Stimulated activated naive CD4-positive, alpha-beta T cell (primary cell): ENCODE measurements around the gene FBLN1.
"Not testable (repeated sequence)": the region's sequence is repeated elsewhere in the genome, so short reads cannot be mapped to it uniquely, and the experiment has no call there.

Experiments
- DNase-seq, 6 experiments: peaks; one replicate each; lab custom pipeline; 2025; lab: John Stamatoyannopoulos, UW

FBLN1 gene

GRCh38 chr22:45548991-45549761 lies 46.5 kb downstream of the FBLN1 start:
- DNase-seq, result no peak

DNA sequence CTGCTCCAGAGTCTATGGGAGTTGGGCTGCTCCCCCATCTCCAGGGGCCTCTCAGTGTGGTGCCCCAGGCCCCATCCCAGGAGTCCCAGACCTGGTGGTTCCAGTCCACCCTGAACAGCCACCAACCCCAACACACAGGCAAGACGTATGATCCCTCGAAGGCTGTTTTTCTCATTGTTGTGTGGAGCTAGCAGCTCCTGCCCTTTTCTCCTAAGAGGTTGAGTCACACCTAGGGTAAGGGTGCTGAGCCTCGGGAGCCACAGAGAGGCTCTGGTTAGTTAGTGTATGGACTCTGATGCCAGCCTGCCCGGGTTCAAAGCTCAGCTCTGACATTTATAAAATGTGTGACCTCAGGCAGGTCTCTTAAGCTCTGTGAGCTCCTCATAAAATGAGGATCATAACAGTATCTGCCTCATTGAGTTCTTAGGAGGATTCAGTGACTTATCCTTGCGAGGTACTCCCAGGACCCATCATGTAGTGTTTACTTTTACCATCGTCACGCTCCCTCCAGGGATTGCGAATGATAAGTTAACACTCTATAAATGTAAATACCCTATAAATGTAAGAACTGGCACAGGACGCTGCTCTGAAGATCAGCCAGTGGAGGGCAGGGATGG lies 47.2 kb downstream of the FBLN1 start:
- DNase-seq, result no peak

DNA sequence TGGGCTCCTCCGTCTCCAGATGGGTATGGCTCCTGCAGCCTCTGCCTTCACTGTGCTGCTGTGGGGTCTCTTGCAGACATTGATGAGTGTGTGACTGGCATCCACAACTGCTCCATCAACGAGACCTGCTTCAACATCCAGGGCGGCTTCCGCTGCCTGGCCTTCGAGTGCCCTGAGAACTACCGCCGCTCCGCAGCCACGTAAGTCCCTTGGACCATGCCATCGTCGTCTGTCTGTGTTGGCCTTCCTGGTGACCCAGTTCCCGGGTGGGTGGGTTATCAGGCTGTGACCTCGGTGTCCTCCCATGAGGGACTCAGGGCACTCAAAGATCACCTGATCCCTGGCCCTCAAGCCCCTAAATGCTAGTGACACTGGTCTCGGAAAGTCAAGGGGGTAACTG lies 47.7 kb downstream of the FBLN1 start:
- DNase-seq, result no peak

GRCh38 chr22:45550891-45551290 lies 48.2 kb downstream of the FBLN1 start:
- DNase-seq, result no peak

GRCh38 chr22:45551310-45552016 lies 48.8 kb downstream of the FBLN1 start:
- DNase-seq, result no peak

GRCh38 chr22:45552017-45552411 lies 49.3 kb downstream of the FBLN1 start:
- DNase-seq, result no peak

DNA sequence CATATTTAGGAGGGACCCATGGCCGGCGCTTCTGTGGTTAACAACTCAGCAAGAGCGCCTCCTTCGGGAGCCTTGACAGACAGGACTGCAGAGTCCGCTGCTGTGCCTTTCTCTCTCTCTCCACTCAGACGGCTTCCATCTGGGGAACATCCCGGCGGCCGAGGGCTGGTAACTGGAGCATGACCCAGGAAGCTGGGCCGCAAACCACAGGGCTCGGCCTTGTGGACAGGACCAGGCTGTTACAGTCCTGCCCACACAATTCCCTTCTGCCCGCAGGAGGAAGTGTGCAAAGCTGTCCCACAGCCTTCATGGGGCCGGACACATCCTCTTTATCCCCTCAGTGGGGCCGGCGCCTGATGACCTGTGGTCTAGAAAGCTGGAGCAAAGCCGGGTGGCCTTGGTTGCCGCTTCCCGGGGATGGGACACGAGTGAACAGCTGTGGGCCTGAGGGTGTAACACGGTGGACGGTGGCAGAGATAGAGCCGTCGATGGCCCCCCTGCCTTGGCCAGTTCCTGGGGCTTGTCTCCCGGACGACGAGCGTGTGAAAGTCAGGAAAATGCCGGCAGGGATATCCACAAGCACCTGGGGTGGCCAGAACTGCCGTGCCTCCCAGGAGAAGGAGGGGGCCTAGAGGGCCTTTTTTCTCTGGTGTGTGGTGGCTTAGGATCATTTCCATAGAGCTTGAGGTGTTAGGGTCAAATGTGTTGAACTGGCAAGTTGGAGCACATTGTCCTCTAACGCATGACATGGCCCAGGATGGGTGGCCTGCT lies 50.1 kb downstream of the FBLN1 start:
- no peak for DNase-seq

DNA sequence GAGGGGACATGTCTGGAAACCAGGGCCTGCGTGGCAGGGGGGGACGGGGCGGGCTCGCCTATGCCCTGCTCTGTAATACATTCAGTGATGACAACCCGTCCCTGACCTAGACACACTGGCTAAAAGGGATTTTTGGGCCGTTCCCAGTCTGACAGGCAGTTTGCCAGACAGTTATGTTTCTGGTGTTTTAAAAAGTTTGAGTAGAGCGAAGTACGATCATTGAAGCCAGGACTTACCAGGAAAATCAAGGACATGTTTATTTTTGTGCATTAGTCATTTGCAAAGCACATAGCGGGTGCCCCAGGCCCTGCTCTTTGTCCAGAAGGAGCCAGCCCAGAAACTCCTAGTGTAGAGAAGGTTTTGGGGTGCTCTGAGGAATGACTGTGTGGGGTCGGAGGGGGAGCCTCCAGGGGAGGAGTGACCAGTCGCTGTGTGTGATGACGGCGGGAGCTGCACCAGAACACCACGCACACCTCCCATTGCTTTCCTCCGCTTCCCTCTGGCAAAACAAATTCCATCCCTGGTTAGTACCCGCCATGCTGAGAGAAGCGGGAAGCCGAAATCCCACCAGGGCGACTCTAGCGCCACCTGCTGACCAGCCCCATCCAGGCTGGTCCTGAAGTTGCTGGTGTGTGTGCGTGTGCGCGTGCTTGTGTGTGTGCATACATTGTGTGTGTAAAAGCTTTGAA lies 50.8 kb downstream of the FBLN1 start:
- peak in 4 of 6 experiments; percentile 13 to 23 (median 18) for DNase-seq

- no peak for DNase-seq
Observed at GRCh38 chr22:45554040-45554406, 51.3 kb downstream of the FBLN1 start.

DNA sequence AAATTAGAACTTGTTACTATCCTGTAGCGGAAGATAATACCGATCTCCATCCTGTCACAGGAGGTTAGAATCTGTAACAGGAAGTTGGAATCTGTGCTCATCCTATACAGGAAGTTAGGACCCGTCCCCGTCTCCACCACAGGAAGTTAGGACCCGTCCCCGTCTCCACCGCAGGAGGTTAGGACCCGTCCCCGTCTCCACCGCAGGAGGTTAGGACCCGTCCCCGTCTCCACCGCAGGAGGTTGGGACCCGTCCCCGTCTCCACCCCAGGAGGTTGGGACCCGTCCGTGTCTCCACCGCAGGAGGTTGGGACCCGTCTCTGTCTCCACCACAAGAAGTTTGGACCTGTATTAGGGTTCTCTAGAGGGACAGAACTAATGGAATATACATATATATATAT lies 52.2 kb downstream of the FBLN1 start:
- DNase-seq, result no peak

DNA sequence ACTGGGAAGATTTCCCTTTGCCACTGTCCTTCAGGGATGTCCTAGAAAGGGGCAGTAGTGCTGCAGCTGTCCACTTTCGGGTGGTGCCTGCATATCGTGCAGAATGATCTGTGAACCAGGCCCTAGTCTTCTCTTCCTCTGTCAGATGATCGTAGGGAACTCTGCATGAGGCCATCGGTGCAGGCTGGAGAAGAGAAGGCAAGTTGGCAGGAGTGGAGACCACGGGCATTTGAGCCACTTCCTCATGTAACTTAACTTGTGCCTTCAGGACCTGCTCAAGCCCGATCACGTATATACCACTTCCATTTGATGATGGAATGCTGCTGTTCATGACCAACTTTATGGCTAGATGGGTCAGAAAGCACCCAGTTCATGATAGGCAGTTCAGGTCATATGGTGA lies 55.2 kb downstream of the FBLN1 start:
- not testable (repeated sequence) for DNase-seq

DNA sequence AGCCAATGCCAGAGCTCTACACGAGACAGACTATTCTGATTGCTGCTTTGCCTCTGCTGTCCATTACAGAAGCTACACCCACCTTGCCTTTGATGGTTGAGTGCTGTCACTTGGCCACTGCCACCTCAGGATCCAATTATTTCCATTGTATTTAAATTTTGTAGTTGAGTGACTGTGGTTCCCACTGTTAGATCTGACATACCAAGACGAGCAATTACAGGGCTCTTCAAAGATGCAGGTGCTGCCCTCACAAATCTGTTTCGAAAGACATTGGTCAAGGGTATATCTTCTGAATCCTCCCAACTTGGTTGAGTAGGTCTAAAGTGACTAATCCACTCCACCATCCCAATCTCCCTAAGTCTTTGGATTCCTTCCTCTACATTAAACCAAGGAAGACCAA lies 57.4 kb downstream of the FBLN1 start:
- DNase-seq, result not testable (repeated sequence)

DNA sequence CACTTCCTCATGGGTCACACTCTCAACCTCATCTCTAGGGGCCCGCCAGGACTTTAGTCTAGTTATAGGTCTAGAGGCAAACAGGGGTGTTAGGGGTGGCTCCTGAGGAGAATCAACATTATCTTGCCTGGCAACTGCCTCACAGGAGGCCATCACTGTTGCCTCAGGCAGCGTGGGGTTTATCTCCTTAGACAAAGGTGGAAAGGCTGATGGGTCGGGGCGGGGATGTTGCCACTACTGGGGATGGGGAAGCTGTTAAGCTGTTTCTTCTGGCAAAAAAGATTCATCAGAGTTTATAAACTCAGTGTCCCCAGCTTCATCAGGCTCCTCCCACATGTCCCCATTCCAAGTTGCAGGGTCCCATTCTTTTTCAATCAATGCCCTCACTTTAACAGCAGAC lies 58.1 kb downstream of the FBLN1 start:
- DNase-seq, result not testable (repeated sequence)

- no peak for DNase-seq
Observed at GRCh38 chr22:45562102-45562501, 59.4 kb downstream of the FBLN1 start.

GRCh38 chr22:45562537-45563361 lies 60.1 kb downstream of the FBLN1 start:
- DNase-seq, result no peak

- no peak for DNase-seq
Observed at GRCh38 chr22:45563362-45564040, 60.8 kb downstream of the FBLN1 start.

- no peak for DNase-seq
Observed at GRCh38 chr22:45564349-45565030, 61.8 kb downstream of the FBLN1 start.

DNA sequence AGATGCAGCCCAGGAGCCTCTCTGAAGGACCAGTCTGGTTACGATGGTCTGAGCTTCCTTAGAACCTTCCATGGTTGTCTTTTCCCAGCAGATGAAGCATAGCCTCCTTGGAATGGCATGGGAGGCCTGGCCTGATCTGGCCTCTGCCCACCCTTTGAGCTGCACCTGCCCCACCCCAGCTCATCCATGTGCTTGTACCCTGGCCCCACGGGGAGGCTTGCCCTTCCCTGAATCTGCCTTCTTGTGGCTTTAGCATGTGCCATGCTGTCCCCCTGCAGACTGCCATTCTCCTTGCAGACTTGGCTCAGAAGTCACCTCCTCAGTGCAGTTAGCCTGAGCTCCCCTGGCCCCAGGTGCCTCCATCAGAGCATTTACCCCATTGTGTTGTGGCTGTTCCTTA lies 62.5 kb downstream of the FBLN1 start:
- DNase-seq, result no peak

DNA sequence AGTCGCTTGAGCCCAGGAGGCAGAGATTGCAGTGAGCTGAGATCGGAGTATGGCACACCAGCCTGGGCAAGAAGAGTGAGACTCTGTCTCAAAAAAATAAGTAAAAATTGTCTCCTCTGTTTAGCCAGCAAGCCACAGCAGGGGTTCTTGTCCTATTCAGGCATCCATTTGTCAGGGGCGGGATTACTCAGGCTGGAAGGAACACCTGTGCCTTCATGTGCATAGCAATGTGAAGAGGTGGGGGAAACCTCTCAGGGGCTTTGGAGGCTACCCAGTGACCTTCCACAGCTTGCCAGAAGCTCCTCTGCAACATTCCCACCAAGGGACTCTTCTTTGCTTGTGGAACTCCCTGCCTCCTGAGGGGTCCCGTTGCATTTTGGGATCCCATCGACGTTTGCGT lies 63.3 kb downstream of the FBLN1 start:
- DNase-seq, result no peak

DNA sequence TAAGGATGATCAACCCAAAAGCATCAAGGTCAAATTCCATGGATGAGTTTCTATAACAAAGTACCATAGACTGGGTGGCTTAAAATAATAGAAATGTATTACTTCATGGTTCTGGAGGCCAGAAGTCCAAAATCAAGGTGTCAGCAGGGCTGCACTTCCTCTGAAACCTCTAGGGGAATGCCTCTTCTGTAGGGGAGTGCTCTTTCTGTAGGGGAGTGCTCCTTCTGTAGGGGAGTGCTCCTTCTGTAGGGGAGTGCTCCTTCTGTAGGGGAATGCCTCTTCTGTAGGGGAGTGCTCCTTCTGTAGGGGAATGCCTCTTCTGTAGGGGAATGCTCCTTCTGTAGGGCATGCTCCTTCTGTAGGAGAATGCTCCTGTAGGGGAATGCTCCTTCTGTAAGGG lies 65.5 kb downstream of the FBLN1 start:
- no peak for DNase-seq
